Measurements from ENCODE around the gene MRS2. TPM values are rescaled to one million over a fixed set of nuclear protein-coding genes. Genes with fewer than 3 reads are reported as not detected.

MRS2 gene
- total RNA-seq, 2 donors from 2014 or later: 11.7 to 23.1 TPM

- TF ChIP-seq POLR2A (IDR thresholded peaks at IDR 0.05) (no peak), CTCF (IDR thresholded peaks at IDR 0.05) (no peak)
- H3K27ac ChIP-seq: no peak overlapping the region
- no peaks in the 10 kb centered on the region for H3K4me1 ChIP-seq
- intact Hi-C loops (cut with DNase I): no loop called here
- 83 to 85% methylated on average over 6 of the region's 6 CpGs for WGBS, 2 donors
- no peaks in the 10 kb centered on the region for H3K9me3 ChIP-seq
- ATAC-seq (no peak), DNase-seq (no peak)
- H3K27me3 ChIP-seq: no peaks in the 10 kb centered on the region
- no peak overlapping the region for H3K4me3 ChIP-seq
- H3K36me3 ChIP-seq (replicated peaks in 1 of 2; ENCODE audit: insufficient read depth in 1 of 2, low read depth in 2 of 2): no peaks in the 10 kb centered on the region
Measured at GRCh38 chr6:24374612-24375011, 28.1 kb upstream of the MRS2 start.

GRCh38 chr6:24376871-24377270 lies 25.9 kb upstream of the MRS2 start:
- intact Hi-C loops (cut with DNase I): no loop called here

GRCh38 chr6:24378473-24379097 lies 24.2 kb upstream of the MRS2 start:
- DNase-seq (no peak), ATAC-seq (no peak)
- intact Hi-C loops (cut with DNase I): no loop called here
- Histone ChIP-seq H3K27me3 (no peaks in the 10 kb centered on the region), H3K9me3 (no peaks in the 10 kb centered on the region), H3K4me1 (peaks cover 5% of the 10 kb centered on the region), H3K4me3 (no peak overlapping the region), H3K27ac (no peak overlapping the region), H3K36me3 (replicated peaks in 1 of 2; ENCODE audit: insufficient read depth in 1 of 2, low read depth in 2 of 2) (no peaks in the 10 kb centered on the region)
- TF ChIP-seq CTCF (IDR thresholded peaks at IDR 0.05) (no peak), POLR2A (IDR thresholded peaks at IDR 0.05) (no peak)
- 54 to 77% methylated on average over 1 of the region's 1 CpG for WGBS, 2 donors

More at GRCh38 chr6:24376871-24377270, 25.9 kb upstream of the MRS2 start:
- H3K27ac ChIP-seq: no peak overlapping the region
- TF ChIP-seq POLR2A (IDR thresholded peaks at IDR 0.05) (no peak), CTCF (IDR thresholded peaks at IDR 0.05) (no peak)
- 47 to 55% methylated on average over 4 of the region's 4 CpGs for WGBS, 2 donors
- H3K4me3 ChIP-seq: no peak overlapping the region
- H3K9me3 ChIP-seq: no peaks in the 10 kb centered on the region
- ATAC-seq (no peak), DNase-seq (no peak)
- peaks cover 5% of the 10 kb centered on the region for H3K4me1 ChIP-seq
- H3K27me3 ChIP-seq: no peaks in the 10 kb centered on the region
- H3K36me3 ChIP-seq (replicated peaks in 1 of 2; ENCODE audit: insufficient read depth in 1 of 2, low read depth in 2 of 2): no peaks in the 10 kb centered on the region

GRCh38 chr6:24381476-24382219 lies 21.1 kb upstream of the MRS2 start:
- TF ChIP-seq POLR2A (IDR thresholded peaks at IDR 0.05): no peak
- TF ChIP-seq CTCF (IDR thresholded peaks at IDR 0.05): no peak
- Histone ChIP-seq H3K4me1 (peaks cover 9% of the 10 kb centered on the region), H3K27ac (peak overlapping the region in 3 of 4 donors; percentile 47 to 83 (median 82)), H3K36me3 (replicated peaks in 1 of 2; ENCODE audit: insufficient read depth in 1 of 2, low read depth in 2 of 2) (no peaks in the 10 kb centered on the region), H3K27me3 (no peaks in the 10 kb centered on the region), H3K4me3 (no peak overlapping the region), H3K9me3 (no peaks in the 10 kb centered on the region)
- WGBS, 2 donors: 81 to 88% methylated on average over 4 of the region's 4 CpGs
- intact Hi-C loops (cut with DNase I): no loop called here
- ATAC-seq (no peak), DNase-seq (no peak)
